ENCODE data around the gene PRKAR1B. TPM values are rescaled to one million over a fixed set of nuclear protein-coding genes. Genes with fewer than 3 reads are reported as not detected.
A peak's percentile ranks its signal among the peaks of the same experiment; 100 is the strongest.

The PRKAR1B gene
- total RNA-seq, 1 donor from 2014 or later = 14.2 TPM

DNA sequence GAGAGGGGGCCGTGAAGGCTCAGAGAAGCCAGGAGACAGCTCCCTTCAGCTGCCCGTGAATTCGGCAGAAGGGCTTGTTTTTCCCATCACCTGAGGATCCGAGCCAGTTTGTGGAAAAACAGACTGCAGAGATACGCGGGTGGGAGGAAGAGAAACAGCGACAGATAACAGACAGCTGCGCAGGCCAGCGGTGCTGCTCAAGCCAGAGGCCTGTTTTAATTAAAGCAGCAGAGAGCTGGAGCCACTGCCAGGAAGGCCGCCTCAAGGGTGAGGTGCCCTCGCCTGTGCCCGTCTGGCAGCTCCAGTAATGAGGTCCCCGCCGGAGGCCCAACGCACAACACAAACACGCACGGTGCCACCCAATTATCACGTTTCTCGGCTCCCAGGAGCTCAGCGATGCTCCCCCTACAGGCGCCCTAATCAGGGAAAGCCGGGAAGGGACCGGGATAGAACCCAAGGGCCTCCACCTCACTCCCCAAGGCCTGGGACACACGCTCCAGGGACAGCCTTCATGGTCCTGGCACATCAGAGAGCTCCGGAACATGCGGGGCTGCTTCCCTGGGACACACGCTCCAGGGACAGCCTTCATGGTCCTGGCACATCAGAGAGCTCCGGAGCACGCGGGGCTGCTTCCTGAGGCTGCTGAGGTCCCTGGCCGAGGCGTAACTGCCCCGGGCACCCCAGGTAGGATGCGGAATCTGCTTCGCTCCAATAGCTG lies 61.2 kb downstream of the PRKAR1B start:
- Histone ChIP-seq H3K9me3 (replicated peaks) (no peaks in the 10 kb centered on the region), H3K4me3 (peak overlapping the region; percentile 24), H3K4me1 (peaks cover 55% of the 10 kb centered on the region), H3K27ac (replicated peaks) (peak overlapping the region; percentile 84), H3K36me3 (no peaks in the 10 kb centered on the region), H3K27me3 (ENCODE audit: low read depth) (no peaks in the 10 kb centered on the region)
- TF ChIP-seq, protein P1, sequence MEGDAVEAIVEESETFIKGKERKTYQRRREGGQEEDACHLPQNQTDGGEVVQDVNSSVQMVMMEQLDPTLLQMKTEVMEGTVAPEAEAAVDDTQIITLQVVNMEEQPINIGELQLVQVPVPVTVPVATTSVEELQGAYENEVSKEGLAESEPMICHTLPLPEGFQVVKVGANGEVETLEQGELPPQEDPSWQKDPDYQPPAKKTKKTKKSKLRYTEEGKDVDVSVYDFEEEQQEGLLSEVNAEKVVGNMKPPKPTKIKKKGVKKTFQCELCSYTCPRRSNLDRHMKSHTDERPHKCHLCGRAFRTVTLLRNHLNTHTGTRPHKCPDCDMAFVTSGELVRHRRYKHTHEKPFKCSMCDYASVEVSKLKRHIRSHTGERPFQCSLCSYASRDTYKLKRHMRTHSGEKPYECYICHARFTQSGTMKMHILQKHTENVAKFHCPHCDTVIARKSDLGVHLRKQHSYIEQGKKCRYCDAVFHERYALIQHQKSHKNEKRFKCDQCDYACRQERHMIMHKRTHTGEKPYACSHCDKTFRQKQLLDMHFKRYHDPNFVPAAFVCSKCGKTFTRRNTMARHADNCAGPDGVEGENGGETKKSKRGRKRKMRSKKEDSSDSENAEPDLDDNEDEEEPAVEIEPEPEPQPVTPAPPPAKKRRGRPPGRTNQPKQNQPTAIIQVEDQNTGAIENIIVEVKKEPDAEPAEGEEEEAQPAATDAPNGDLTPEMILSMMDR (IDR thresholded peaks at IDR 0.05; ENCODE audit: borderline replicate concordance) = peak; percentile 51
- DNase-seq = peak; percentile 54
- intact Hi-C loops (cut with micrococcal nuclease) = no loop called here

DNA sequence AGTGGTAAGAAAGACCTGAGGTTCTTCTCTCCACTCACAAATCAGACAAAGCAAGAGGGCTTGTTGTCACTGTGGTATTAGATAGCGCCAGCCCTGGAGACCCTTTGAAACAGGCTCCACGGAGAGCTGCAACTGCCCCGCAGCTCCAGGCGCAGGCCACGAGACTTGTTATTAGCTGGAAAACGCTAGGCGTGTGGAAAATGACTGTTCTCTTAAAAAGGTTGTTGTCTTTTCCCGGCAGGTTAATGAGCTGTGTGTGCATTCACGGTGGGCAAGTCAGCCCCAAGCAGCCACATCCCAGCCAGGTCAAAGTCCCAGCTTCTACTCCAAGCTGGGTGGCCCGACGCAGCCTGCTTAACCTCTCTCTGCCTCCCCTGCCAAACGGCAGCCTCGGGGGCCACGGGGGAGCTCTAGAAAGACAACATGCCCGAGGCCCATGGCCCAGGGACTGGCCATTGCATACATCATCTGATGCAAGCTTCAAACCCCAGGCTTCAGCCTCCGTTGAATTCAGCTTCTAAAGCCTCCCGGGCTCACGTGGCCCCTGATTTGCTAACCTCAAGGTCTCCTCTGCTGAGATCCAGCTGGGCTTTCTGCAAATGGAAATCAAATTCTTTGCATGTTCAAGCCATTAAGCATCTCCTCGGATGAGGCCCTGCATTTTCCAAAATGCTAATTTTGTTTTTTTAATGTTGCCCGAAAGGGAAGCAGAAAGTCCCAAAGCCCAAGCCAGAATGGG lies 61.9 kb downstream of the PRKAR1B start:
- TF ChIP-seq, protein P1 (IDR thresholded peaks at IDR 0.05; ENCODE audit: borderline replicate concordance) = no peak
- intact Hi-C loops (cut with micrococcal nuclease) = no loop called here
- H3K4me1 ChIP-seq = peaks cover 55% of the 10 kb centered on the region
- no peaks in the 10 kb centered on the region for H3K27me3 ChIP-seq (ENCODE audit: low read depth)
- H3K36me3 ChIP-seq = no peaks in the 10 kb centered on the region
- no peak for DNase-seq
- H3K4me3 ChIP-seq = peak overlapping the region; percentile 24
- H3K27ac ChIP-seq (replicated peaks) = peak overlapping the region; percentile 84
- no peaks in the 10 kb centered on the region for H3K9me3 ChIP-seq (replicated peaks)

DNA sequence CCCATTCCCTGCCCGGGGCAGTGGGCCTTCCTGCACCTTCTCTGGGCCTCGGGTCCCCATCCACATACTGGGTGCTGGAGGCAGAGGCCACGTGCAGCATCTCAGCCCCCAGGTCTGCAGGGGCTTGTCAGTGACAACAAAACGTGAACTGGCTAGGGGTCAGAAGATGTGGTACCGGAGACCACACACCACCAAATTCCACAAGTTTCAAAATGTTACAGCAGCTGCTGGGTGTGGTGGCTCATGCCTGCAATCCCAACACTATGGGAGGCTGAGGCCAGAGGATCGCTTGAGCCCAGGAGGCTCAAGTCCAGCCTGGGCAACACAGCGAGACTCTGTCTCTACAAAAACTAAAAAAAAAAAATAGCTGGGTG lies 62.7 kb downstream of the PRKAR1B start:
- Histone ChIP-seq H3K4me3 (no peak overlapping the region), H3K27ac (replicated peaks) (peak overlapping the region; percentile 84), H3K27me3 (ENCODE audit: low read depth) (no peaks in the 10 kb centered on the region), H3K4me1 (peaks cover 55% of the 10 kb centered on the region), H3K36me3 (no peaks in the 10 kb centered on the region), H3K9me3 (replicated peaks) (no peaks in the 10 kb centered on the region)
- TF ChIP-seq, protein P1 (IDR thresholded peaks at IDR 0.05; ENCODE audit: borderline replicate concordance) = no peak
- intact Hi-C loops (cut with micrococcal nuclease) = no loop called here
- no peak for DNase-seq

DNA sequence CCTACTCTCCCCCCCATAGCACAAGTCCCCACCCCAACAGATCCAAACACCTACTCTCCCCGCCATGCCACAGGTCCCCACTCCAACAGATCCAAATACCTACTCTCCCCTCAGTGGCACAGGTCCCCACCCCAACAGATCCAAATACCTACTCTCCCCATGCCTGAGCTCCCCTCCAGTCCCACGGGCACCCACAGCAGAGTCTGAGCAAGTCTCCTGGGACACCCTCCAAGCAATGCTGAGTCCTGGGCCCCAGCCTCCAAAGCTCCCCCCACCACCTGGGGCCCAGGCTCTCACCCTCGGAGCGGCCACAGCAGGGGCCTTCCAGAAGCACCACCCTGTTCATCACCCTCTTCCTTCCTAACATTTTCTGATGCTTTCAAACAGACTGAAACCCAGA lies 64.5 kb downstream of the PRKAR1B start:
- peaks cover 56% of the 10 kb centered on the region for H3K4me1 ChIP-seq
- intact Hi-C loops (cut with micrococcal nuclease) = no loop called here
- H3K4me3 ChIP-seq = no peak overlapping the region
- no peak overlapping the region for H3K27ac ChIP-seq (replicated peaks)
- no peaks in the 10 kb centered on the region for H3K9me3 ChIP-seq (replicated peaks)
- TF ChIP-seq, protein P1 (IDR thresholded peaks at IDR 0.05; ENCODE audit: borderline replicate concordance) = no peak
- H3K27me3 ChIP-seq (ENCODE audit: low read depth) = no peaks in the 10 kb centered on the region
- no peak for DNase-seq
- no peaks in the 10 kb centered on the region for H3K36me3 ChIP-seq

DNA sequence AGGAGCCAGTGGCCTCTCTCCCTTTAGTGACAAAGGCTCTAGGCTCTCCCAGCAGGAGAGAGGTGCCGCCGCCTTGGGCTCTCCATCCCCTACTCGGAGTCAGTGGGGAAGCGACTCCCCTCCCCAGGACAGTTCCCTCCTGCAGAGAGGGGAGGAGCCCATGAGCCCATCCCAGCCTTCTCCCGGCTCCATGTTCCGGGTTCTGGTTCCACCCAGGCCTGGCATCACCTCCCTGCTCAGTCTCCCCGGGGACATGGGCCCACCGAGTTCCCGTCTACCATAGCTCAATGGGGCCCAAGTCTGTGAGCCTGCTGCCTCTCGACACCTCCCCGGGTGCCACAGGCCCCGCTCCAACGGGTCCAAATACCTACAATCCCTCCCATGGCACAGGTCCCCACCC lies 67.1 kb downstream of the PRKAR1B start:
- H3K4me3 ChIP-seq = no peak overlapping the region
- TF ChIP-seq, protein P1 (IDR thresholded peaks at IDR 0.05; ENCODE audit: borderline replicate concordance) = no peak
- no peaks in the 10 kb centered on the region for H3K36me3 ChIP-seq
- peaks cover 36% of the 10 kb centered on the region for H3K4me1 ChIP-seq
- no peaks in the 10 kb centered on the region for H3K27me3 ChIP-seq (ENCODE audit: low read depth)
- DNase-seq = no peak
- no peak overlapping the region for H3K27ac ChIP-seq (replicated peaks)
- intact Hi-C loops (cut with micrococcal nuclease) = no loop called here
- H3K9me3 ChIP-seq (replicated peaks) = no peaks in the 10 kb centered on the region

All from left ventricle myocardium inferior (tissue), 1 donor.